ENCODE data around the gene GPR171. TPM values are rescaled to one million over a fixed set of nuclear protein-coding genes. Genes with fewer than 3 reads are reported as not detected.

Gene GPR171
- total RNA-seq, 4 donors from 2014 or later: 0.57 to 6.5 (median 3.3) TPM

GRCh38 chr3:151169262-151169947 lies 33.6 kb downstream of the GPR171 start:
- no peak for TF ChIP-seq CTCF (IDR thresholded peaks at IDR 0.05; ENCODE audit: low read depth)

- TF ChIP-seq CTCF (IDR thresholded peaks at IDR 0.05; ENCODE audit: low read depth): no peak
These were observed 34.5 kb downstream of the GPR171 start for GRCh38 chr3:151168269-151169094.

GRCh38 chr3:151166161-151166560 lies 36.9 kb downstream of the GPR171 start:
- TF ChIP-seq CTCF (IDR thresholded peaks at IDR 0.05; ENCODE audit: low read depth): no peak

- TF ChIP-seq CTCF (IDR thresholded peaks at IDR 0.05; ENCODE audit: low read depth): no peak
These were observed 37.8 kb downstream of the GPR171 start for GRCh38 chr3:151165226-151165625.

- TF ChIP-seq CTCF (IDR thresholded peaks at IDR 0.05; ENCODE audit: low read depth): no peak
These were observed 43.2 kb downstream of the GPR171 start for GRCh38 chr3:151159806-151160205.

GRCh38 chr3:151156618-151157216 lies 46.3 kb downstream of the GPR171 start:
- TF ChIP-seq CTCF (IDR thresholded peaks at IDR 0.05; ENCODE audit: low read depth): no peak

Data from subcutaneous adipose tissue (tissue), 4 donors.